ENCODE data around the gene TRAK2. TPM values are rescaled to one million over a fixed set of nuclear protein-coding genes. Genes with fewer than 3 reads are reported as not detected.
"Not testable (repeated sequence)": the region's sequence is repeated elsewhere in the genome, so short reads cannot be mapped to it uniquely, and the experiment has no call there.

Gene TRAK2
- total and polyA plus RNA-seq, 2 of the 8 experiments (the other 6 are each of a cell fraction or from before 2014, with no cell fraction given), result 4.5 to 15.7 TPM

DNA sequence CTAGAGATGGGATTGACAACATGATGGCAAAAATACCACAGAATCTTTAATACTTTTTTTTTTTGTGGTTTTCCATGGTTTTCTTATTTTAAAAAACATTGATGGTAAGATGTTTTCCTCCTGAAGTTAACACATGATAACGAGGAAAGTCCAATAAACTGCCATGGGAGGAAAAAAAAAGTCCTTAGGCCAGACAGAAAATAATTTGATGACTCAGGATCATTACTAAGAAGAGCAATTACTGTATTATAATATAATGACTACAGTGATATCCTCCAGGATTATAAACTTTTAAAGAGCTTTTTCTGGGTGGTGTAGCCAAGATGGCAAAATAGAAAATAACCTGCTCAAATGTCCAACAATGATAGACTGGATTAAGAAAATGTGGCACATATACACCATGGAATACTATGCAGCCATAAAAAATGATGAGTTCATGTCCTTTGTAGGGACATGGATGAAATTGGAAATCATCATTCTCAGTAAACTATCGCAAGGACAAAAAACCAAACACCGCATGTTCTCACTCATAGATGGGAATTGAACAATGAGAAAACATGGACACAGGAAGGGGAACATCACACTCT, 11.8 kb downstream of the TRAK2 start:
- H4K91ac ChIP-seq (replicated peaks; ENCODE audit: insufficient read length, low read length); H3K9me3 ChIP-seq (ENCODE audit: insufficient read depth in 2 of 2, low read depth in 1 of 2, low read length in 1 of 2); FAIRE-seq; H3K23ac ChIP-seq (ENCODE audit: insufficient read length); H3K56ac ChIP-seq (replicated peaks; ENCODE audit: insufficient read length, low read depth, low read length); H3K79me1 ChIP-seq (ENCODE audit: low read depth, low read length); H2BK5ac ChIP-seq (ENCODE audit: low read depth, low read length); H3K14ac ChIP-seq (ENCODE audit: insufficient read length); H2BK20ac ChIP-seq (ENCODE audit: low read length); H2BK12ac ChIP-seq (ENCODE audit: low read depth, low read length); H4K8ac ChIP-seq (ENCODE audit: extremely low read depth, insufficient read depth, low read length); H2BK120ac ChIP-seq (replicated peaks; ENCODE audit: low read depth, low read length); H3K18ac ChIP-seq (ENCODE audit: extremely low read depth, low read length); H3K27ac ChIP-seq (ENCODE audit: low read depth, low read length); H3K36me3 ChIP-seq (ENCODE audit: control insufficient read depth in 2 of 4, insufficient read depth in 4 of 4, low read length in 3 of 4); H3K27me3 ChIP-seq (replicated peaks in 1 of 4; ENCODE audit: control insufficient read depth in 3 of 4, extremely low read depth in 1 of 4, insufficient read depth in 3 of 4, low read length in 3 of 4); DNase-seq (ENCODE audit: low read depth in 1 of 2, low spot score in 2 of 2); H2BK15ac ChIP-seq (ENCODE audit: low read length); H3K4me1 ChIP-seq (replicated peaks in 1 of 4; ENCODE audit: control insufficient read depth in 3 of 4, insufficient read depth in 4 of 4, low read length in 3 of 4); H3K4me3 ChIP-seq (ENCODE audit: extremely low read depth in 1 of 4, insufficient read depth in 2 of 4, low read depth in 3 of 4, low read length in 4 of 4); H2AFZ ChIP-seq (ENCODE audit: low read length); H3K23me2 ChIP-seq (ENCODE audit: low read depth, low read length); H3K9ac ChIP-seq (replicated peaks in 1 of 4; ENCODE audit: extremely low read depth in 1 of 4, low read depth in 3 of 4, low read length in 3 of 4); H4K20me1 ChIP-seq (replicated peaks in 1 of 2; ENCODE audit: control insufficient read depth in 1 of 2, insufficient read depth in 2 of 2, low read length in 2 of 2); H4K5ac ChIP-seq (ENCODE audit: insufficient read length, low read depth, low read length); H3K79me2 ChIP-seq (ENCODE audit: control insufficient read depth in 1 of 2, insufficient read depth in 2 of 2, low read length in 2 of 2); H3K4me2 ChIP-seq (ENCODE audit: insufficient read depth in 1 of 2, low read depth in 2 of 2, low read length in 2 of 2); H3K4ac ChIP-seq (replicated peaks; ENCODE audit: insufficient read length, low read depth, low read length); H2AK5ac ChIP-seq (ENCODE audit: low read depth, low read length): not testable (repeated sequence)
- ChIA-PET CTCF (ENCODE audit: partially characterized antibody) (interaction anchor here (0.6 to 1.1 kb wide), 2 partner anchors 13 to 169 kb away, joined by 3 to 5 read pairs; no protein-coding TSS in a partner anchor), POLR2A (ENCODE audit: partially characterized antibody) (interaction anchor here (0.6 kb wide), 1 partner anchor 14 kb away, joined by 3 read pairs; no protein-coding TSS in a partner anchor)
- WGBS, 2 experiments (ENCODE audit: extremely low coverage in 1 of 2, insufficient coverage in 1 of 2, insufficient read length in 1 of 2, insufficient replicate concordance in 2 of 2, low coverage in 1 of 2, low lambda C conversion rate in 2 of 2, missing lambda C conversion rate in 1 of 2), result 92% methylated on average over 1 of the region's 3 CpGs; no CpG with 5 or more reads in 1 of the 2 experiments

All from H1 (cell line).